Large intestine (tissue), 3 donors: ENCODE results near the gene CACNA2D2. TPM values are rescaled to one million over a fixed set of nuclear protein-coding genes. Genes with fewer than 3 reads are reported as not detected.
A peak's percentile ranks its signal among the peaks of the same experiment; 100 is the strongest.
"Not testable (repeated sequence)": the region's sequence is repeated elsewhere in the genome, so short reads cannot be mapped to it uniquely, and the experiment has no call there.

Source experiments
- DNase-seq, 2 donors: peaks; one replicate each; pipeline versions ENCODE4 v3.0.0 to v3.0.0-alpha.2; 2013
- H3K27ac ChIP-seq: one replicate; pipeline ENCODE4 v1.5.1; 2013; ENCODE audit warnings: low read length
- H3K27me3 ChIP-seq: 2 replicates; pipeline ENCODE4 v1.6.1; 2013; ENCODE audit warnings: low read length; ENCODE audit not compliant: control insufficient read depth, insufficient read depth
- H3K36me3 ChIP-seq: 2 replicates; pipeline ENCODE4 v1.6.1; 2013; ENCODE audit warnings: low read length; ENCODE audit not compliant: control insufficient read depth, insufficient read depth
- H3K4me1 ChIP-seq: one replicate; pipeline ENCODE4 v1.6.1; 2013; ENCODE audit warnings: low read length; ENCODE audit not compliant: control insufficient read depth, insufficient read depth
- H3K4me3 ChIP-seq: one replicate; pipeline ENCODE4 v1.5.1; 2013; ENCODE audit warnings: low read length
- H3K9me3 ChIP-seq: one replicate; pipeline ENCODE4 v1.6.1; 2013; ENCODE audit warnings: mild to moderate bottlenecking, low read depth, low read length, moderate library complexity; ENCODE audit not compliant: control insufficient read depth
- WGBS: methylation state at CpG from one replicate; pipeline ENCODE4 v1.1.5; 2013; ENCODE audit warnings: low lambda C conversion rate; ENCODE audit not compliant: insufficient coverage; 5-methylcytosine and 5-hydroxymethylcytosine counted together
- polyA plus RNA-seq: library from polyadenylated mRNA; unstranded; fragments of 120-200 nt; gene quantifications from one replicate; pipeline ENCODE4 v1.2.1, GENCODE V29; 2013

CACNA2D2 gene
- polyA plus RNA-seq, 1 donor, result 7.5 TPM

DNA sequence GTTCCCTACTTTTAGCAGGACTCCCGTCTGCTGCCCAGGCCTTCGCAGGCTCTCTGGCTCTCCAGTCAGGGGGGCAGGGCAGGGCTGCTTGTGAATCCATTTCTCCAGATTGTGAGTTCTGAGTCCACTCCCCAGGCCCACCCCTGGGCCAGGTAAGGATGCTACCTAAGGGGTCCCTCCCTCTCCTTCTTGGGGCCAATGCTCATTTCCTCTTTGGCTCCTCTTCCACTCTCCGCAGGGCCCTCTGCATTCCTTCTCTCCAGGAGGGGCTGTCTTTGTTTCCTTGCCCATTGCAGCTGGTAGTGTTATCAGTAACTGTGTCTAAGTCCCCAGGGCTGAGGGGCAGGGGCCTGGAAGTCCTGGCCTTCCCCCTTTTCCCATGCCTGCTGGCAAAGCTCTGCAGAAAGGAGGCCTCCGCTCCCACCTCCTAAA lies 13.0 kb upstream of the CACNA2D2 start:
- Histone ChIP-seq H3K9me3 (no peaks in the 10 kb centered on the region), H3K4me3 (peak overlapping the region; percentile 3), H3K27ac (peak overlapping the region; percentile 78), H3K36me3 (no peaks in the 10 kb centered on the region), H3K27me3 (no peaks in the 10 kb centered on the region), H3K4me1 (peaks cover 34% of the 10 kb centered on the region)
- DNase-seq, result peak in 1 of 2 donors; percentile 64
- WGBS, result no CpG with 5 or more reads among the region's 4 CpGs

DNA sequence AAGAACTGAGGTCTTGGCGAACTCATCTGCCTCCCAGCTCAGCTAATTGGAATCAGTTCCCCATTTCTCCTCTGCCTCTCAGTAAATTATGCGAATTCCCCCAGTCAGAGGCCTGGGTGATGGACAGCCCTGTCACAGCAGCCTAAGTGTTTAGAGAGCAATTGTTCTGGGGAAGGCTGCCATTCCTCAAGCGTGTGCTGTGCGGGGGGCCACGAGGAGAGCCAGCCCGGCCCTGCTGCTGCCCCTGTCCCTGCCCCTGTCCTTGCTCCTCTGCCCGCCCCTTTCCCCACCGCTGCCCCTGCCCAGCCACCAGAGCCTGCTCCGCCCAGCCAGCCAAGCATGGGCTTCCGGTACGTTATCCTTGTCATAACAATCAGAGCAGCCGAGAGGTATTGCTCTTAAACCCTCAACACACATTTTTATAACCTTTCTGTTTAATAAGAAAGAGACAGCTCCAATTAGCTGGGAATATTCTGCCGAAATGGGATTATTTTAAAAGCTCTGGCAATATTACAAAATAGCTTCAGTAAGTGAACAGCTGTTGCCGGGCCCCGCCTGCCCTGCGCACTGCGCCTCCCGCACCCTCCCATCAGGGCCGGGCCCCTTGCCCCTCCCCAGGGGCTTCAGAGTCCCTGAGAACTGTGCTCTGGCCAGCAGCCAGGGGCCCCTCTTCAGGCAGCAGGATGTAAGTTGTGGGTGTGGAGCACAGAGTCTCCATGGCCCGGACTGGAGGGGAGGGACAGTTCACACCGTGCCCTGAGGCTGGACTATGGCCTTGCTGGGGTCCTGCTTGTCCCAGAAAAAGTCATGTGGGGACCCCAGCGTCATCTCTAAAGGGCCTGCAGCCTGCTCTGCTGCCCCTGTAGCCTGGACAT lies 12.4 kb upstream of the CACNA2D2 start:
- H3K4me3 ChIP-seq, result peak overlapping the region; percentile 7
- H3K27ac ChIP-seq, result peak overlapping the region; percentile 78
- no CpG with 5 or more reads among the region's 22 CpGs for WGBS
- no peaks in the 10 kb centered on the region for H3K36me3 ChIP-seq
- no peaks in the 10 kb centered on the region for H3K9me3 ChIP-seq
- H3K4me1 ChIP-seq, result peaks cover 34% of the 10 kb centered on the region
- H3K27me3 ChIP-seq, result no peaks in the 10 kb centered on the region
- DNase-seq, result peak; percentile 95 to 97

DNA sequence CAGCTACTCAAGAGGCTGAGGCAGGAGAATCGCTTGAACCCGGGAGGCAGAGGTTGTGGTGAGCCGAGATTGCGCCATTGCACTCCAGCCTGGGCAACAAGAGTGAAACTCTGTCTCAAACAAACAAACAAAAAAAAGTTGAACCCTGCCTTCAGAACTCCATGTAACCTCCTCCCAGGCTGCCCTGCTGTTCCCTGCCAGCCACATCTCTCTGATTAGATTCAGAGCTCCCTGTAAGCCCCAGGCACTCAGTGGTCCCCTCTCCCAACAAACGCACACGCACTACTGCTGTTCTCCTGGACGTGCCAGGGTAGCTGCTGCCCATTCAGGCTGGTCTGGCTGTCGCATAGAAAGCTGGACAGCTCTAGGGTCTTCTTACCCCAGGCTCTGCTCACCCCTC lies 9.5 kb upstream of the CACNA2D2 start:
- WGBS, result no CpG with 5 or more reads among the region's 8 CpGs
- H3K27ac ChIP-seq, H3K36me3 ChIP-seq, DNase-seq, H3K9me3 ChIP-seq, H3K4me3 ChIP-seq: not testable (repeated sequence)
- Histone ChIP-seq H3K4me1 (peaks cover 34% of the 10 kb centered on the region), H3K27me3 (peaks cover 15% of the 10 kb centered on the region)

DNA sequence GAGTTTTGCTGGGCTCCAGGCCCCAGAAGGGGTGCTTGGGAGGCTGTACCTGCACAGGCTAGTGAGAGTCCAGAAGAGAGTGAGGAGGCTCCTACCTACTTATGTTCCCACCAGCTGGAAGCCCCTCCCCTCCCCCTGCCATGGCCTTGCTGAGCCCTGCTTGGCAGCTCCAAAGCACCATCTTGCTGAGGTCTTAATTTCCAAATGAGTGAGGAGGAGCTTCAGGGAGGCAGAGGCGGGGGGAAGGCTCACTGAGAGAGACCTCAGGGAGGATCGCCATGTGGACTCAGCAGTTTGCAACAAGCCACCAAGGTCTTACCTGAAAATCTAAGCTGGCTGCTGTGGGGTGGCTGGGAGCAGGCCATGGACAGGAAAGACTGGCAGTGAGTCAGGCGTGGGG lies 8.7 kb upstream of the CACNA2D2 start:
- H3K27ac ChIP-seq, result no peak overlapping the region
- no peak overlapping the region for H3K4me3 ChIP-seq
- DNase-seq, result no peak
- H3K4me1 ChIP-seq, result peaks cover 31% of the 10 kb centered on the region
- peaks cover 15% of the 10 kb centered on the region for H3K27me3 ChIP-seq
- no CpG with 5 or more reads among the region's 3 CpGs for WGBS
- no peaks in the 10 kb centered on the region for H3K9me3 ChIP-seq
- no peaks in the 10 kb centered on the region for H3K36me3 ChIP-seq

DNA sequence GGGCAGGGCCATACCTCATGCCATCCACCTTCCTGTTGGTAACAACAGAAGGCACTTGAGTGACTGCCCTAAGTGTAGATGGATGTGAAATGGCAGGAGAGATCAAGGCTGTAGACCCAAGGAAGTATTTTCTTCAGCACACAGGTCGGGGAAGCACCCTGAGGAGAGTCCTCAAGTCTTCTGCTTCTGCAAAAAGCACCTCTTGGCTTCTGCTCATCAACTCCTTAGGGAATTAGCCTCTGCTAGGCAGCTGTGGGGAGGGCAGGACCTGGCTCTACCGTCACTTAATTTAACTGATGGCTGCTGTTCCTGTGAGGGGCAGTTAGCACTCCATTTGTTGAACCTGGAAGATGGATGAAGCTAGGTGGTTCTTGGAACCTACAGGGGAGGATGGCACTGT lies 6.9 kb upstream of the CACNA2D2 start:
- DNase-seq, result no peak
- no peak overlapping the region for H3K27ac ChIP-seq
- H3K27me3 ChIP-seq, result peaks cover 20% of the 10 kb centered on the region
- peaks cover 12% of the 10 kb centered on the region for H3K4me1 ChIP-seq
- WGBS, result no CpG with 5 or more reads among the region's 2 CpGs
- no peaks in the 10 kb centered on the region for H3K36me3 ChIP-seq
- H3K9me3 ChIP-seq, result no peaks in the 10 kb centered on the region
- no peak overlapping the region for H3K4me3 ChIP-seq

DNA sequence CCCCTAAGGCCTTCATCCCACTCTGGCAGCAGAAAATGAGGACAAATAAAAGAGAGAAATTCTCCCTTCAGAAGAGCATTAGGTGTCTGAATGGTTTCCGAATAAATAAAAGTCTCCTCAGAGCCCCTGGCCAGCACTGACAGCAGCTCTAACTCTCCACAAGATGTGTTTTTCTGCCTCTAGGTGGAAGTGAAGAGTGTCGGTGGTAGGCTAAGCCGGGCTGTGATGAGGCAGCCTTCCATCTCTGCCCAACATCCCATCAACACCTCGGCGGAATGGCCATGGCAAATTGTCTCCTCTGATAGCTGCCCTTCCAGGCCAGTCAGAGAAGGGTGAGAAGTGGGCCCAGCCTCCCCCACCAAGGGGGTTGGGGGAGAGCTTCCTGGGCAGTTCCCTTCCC lies 6.3 kb upstream of the CACNA2D2 start:
- WGBS, result no CpG with 5 or more reads among the region's 5 CpGs
- Histone ChIP-seq H3K27me3 (peaks cover 26% of the 10 kb centered on the region), H3K27ac (no peak overlapping the region), H3K4me1 (peaks cover 6% of the 10 kb centered on the region), H3K36me3 (no peaks in the 10 kb centered on the region), H3K4me3 (no peak overlapping the region), H3K9me3 (no peaks in the 10 kb centered on the region)
- DNase-seq, result no peak

DNA sequence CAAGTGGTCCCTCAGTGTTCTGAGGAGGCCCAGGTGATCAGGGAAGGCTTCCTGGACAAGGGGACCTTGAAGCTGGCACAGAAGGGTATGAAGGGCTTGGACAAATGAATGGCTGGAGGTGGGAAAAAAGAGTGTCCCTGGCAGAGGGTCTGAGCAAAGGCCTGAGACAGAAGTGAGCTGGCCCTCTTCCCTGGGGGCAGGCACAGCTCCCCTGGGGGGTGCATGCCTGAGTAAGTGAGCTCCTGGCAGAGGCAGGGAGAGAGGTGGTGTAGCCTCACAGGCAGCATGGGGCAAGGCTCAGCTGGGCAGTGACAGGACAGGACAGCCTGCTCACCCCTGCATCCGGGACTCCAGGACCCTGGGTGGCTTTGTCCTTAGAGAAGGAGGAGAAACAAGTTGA lies 5.4 kb upstream of the CACNA2D2 start:
- no peak for DNase-seq
- Histone ChIP-seq H3K4me1 (peaks cover 2% of the 10 kb centered on the region), H3K36me3 (no peaks in the 10 kb centered on the region), H3K27me3 (peaks cover 29% of the 10 kb centered on the region), H3K27ac (no peak overlapping the region), H3K4me3 (no peak overlapping the region), H3K9me3 (no peaks in the 10 kb centered on the region)
- no CpG with 5 or more reads among the region's 1 CpG for WGBS

DNA sequence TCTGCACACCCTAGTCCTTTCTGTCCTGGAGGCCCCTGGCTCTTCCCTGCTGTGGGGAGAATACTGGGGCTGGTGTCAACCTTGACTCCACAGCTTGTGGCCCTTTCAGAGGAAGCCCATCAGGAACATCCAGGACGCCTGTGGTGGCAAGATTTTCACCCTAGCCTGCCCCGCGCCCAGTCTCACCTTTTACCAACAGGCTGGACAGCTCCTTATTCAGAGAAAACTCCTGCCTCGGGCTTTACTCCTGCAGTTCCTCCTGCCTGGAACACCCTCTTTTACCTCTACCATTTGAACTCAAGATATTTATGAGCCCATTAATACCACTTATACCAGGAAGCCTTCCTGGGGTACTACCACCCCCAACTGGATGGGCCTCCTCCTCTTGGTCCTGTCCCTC lies 2.7 kb upstream of the CACNA2D2 start:
- H3K36me3 ChIP-seq, result no peaks in the 10 kb centered on the region
- H3K27ac ChIP-seq, result no peak overlapping the region
- 20% methylated on average over 1 of the region's 4 CpGs for WGBS
- H3K9me3 ChIP-seq, result no peaks in the 10 kb centered on the region
- DNase-seq, result no peak
- H3K4me1 ChIP-seq, result peaks cover 11% of the 10 kb centered on the region
- peaks cover 45% of the 10 kb centered on the region for H3K27me3 ChIP-seq
- no peak overlapping the region for H3K4me3 ChIP-seq

DNA sequence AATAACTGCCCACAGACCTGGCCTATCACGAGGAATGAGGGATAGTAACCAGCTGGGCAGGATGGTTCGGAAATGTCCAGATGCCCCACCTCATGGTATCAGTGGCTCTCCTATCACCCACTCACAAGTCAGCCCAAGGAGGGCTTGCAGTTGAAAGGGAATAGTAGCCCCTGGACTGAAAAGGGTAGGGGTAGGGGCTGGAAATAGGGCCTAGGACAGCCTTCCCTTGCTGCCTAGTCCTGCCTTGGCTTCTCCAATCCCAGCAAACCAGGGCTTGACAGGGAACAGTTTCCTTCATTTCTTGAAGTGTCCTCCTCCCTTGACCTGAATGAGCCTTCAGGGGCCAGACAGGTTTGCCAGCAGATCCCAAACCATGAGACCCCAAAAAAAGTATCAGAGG lies 1.2 kb upstream of the CACNA2D2 start:
- no peak for DNase-seq
- Histone ChIP-seq H3K4me1 (peaks cover 11% of the 10 kb centered on the region), H3K9me3 (no peaks in the 10 kb centered on the region), H3K27me3 (peaks cover 58% of the 10 kb centered on the region), H3K27ac (no peak overlapping the region), H3K36me3 (no peaks in the 10 kb centered on the region), H3K4me3 (no peak overlapping the region)
- no CpG with 5 or more reads among the region's 2 CpGs for WGBS

DNA sequence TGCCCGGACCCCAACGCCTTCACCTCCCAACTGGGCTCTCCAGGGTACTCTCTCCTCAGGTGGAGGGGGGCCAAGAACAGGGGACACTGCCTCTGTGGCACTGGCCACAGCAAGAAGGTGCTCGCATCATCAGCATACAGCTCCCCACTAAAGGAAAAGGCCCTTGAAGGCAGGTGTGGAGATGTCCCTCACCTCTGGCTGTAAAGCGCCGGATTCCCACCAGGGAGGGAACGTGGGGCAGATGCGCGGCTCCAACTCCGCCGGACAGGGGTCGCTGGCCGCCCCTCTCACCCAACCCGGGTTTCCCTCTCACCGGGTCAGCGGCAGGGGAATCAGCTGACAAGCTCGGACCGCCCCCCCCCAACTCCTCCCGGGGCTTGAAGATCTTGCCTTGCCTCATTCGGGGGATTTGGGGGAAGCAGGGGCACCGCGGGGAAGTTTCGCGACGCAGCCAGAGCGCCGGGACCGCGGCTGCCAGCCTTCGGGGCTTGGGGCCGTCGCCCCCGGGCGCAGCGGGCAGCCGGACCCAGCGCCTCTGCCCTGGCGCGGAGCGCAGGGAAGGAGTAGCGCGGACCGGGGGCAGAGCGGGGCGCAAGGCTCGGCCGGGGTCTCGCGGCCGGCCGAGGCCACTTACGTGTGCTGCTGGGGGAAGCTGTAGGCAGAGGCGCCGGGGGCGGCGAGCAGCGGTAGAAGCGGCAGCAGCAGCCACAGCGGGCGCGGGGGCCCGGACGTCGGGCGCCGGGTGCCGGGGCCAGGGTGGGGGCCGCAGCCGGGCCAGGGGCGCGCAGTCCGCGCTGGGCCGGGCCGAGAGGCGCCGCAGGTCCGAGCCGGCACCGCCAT lies 630 bp downstream of the CACNA2D2 start:
- no peak overlapping the region for H3K27ac ChIP-seq
- peak overlapping the region; percentile 32 for H3K4me3 ChIP-seq
- no CpG with 5 or more reads among the region's 79 CpGs for WGBS
- H3K36me3 ChIP-seq, result no peaks in the 10 kb centered on the region
- peaks cover 50% of the 10 kb centered on the region for H3K27me3 ChIP-seq
- peak in 1 of 2 donors; percentile 26 for DNase-seq
- peaks cover 11% of the 10 kb centered on the region for H3K4me1 ChIP-seq
- H3K9me3 ChIP-seq, result no peaks in the 10 kb centered on the region
